Smooth muscle cell (in vitro differentiated cells): Measurements from ENCODE around the gene P2RX5. TPM values are rescaled to one million over a fixed set of nuclear protein-coding genes. Genes with fewer than 3 reads are reported as not detected.

Experiments
- DNase-seq: peaks from one replicate; lab custom pipeline; 2025; ENCODE audit not compliant: unreplicated experiment; lab: John Stamatoyannopoulos, UW
- H2AFZ ChIP-seq: fragments of 200-600 bp; sonication (generic); 2 replicates; pipeline ENCODE4 v1.6.0; 2016; ENCODE audit warnings: antibody characterized with exemption, low read depth, mild to moderate bottlenecking
- H3F3A ChIP-seq: fragments of 200-600 bp; sonication (generic); 2 replicates; pipeline ENCODE4 v1.6.0; 2017; ENCODE audit warnings: antibody characterized with exemption, low read depth
- H3K27ac ChIP-seq: fragments of 200-600 bp; sonication (generic); 2 replicates; pipeline ENCODE4 v1.5.1; 2016; ENCODE audit warnings: low read depth, mild to moderate bottlenecking
- H3K27me3 ChIP-seq: fragments of 200-600 bp; sonication (generic); 2 replicates; pipeline ENCODE4 v1.6.1; 2016; ENCODE audit warnings: low read depth, mild to moderate bottlenecking
- H3K36me3 ChIP-seq: fragments of 200-600 bp; sonication (generic); 2 replicates; pipeline ENCODE4 v1.5.1; 2016; ENCODE audit warnings: low read depth
- H3K4me1 ChIP-seq: fragments of 200-600 bp; sonication (generic); 2 replicates; pipeline ENCODE4 v1.5.1; 2016; ENCODE audit warnings: low read depth
- H3K4me2 ChIP-seq: fragments of 200-600 bp; sonication (generic); 2 replicates; pipeline ENCODE4 v1.6.0; 2016; ENCODE audit warnings: mild to moderate bottlenecking
- H3K4me3 ChIP-seq: fragments of 200-600 bp; sonication (generic); 2 replicates; pipeline ENCODE4 v1.5.1; 2016; ENCODE audit warnings: mild to moderate bottlenecking
- H3K79me2 ChIP-seq: fragments of 200-600 bp; sonication (generic); 2 replicates; pipeline ENCODE4 v1.6.0; 2016; ENCODE audit warnings: low read depth, mild to moderate bottlenecking
- H3K9ac ChIP-seq: fragments of 200-600 bp; sonication (generic); 2 replicates; pipeline ENCODE4 v1.6.0; 2016; ENCODE audit warnings: low read depth
- H3K9me3 ChIP-seq: fragments of 200-600 bp; sonication (generic); replicated peaks from 2 replicates; pipeline ENCODE4 v1.5.1; 2016; ENCODE audit warnings: low read depth
- H4K20me1 ChIP-seq: fragments of 200-600 bp; sonication (generic); 2 replicates; pipeline ENCODE4 v1.6.0; 2016; ENCODE audit warnings: low read depth
- WGBS: methylation state at CpG from one replicate; pipeline ENCODE4 v1.1.7; 2016; ENCODE audit warnings: low lambda C conversion rate; 5-methylcytosine and 5-hydroxymethylcytosine counted together
- polyA plus RNA-seq: library from polyadenylated mRNA; unstranded; fragments of >200 nt; fragmentation: Nextera tagmentation; extraction: Ambion mirVana; gene quantifications from 2 replicates; pipeline ENCODE4 v1.2.1, GENCODE V29; 2016
- total RNA-seq: library from RNA; depleted of rRNA; stranded (reverse); fragments of >200 nt; gene quantifications from 2 replicates; pipeline ENCODE4 v1.2.3, GENCODE V29; 2014
- TF ChIP-seq, protein P1 (sequence below): fragments of 200-600 bp; sonication (generic); IDR thresholded peaks from 2 replicates; pipeline ENCODE4 v1.5.1; 2017; ENCODE audit warnings: borderline replicate concordance, mild to moderate bottlenecking, antibody characterized with exemption; ENCODE audit not compliant: insufficient read depth, poor library complexity, severe bottlenecking

Gene P2RX5
- total and polyA plus RNA-seq, 2 experiments from 2014 or later: not detected

DNA sequence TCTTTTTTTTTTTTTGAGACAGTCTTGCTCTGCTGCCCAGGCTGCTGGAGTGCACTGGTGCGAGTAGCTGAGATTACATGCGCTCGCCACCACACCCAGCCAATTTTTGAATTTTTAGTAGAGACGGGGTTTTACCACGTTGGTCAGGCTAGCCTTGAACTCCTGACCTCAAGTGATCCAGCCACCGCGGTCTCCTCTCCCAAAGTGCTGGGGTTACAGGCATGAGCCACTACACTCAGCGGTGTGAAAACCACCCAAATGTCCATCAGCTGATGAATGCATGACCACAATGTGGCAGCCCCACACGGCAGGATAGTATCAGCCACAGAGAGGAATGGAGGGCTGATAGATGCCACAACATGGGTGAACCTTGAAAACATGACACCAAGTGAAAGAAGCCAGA is 2.1 kb downstream of the P2RX5 start:
- no peak overlapping the region for H3K9ac ChIP-seq
- no peaks in the 10 kb centered on the region for H3K36me3 ChIP-seq
- WGBS: 92% methylated on average over 9 of the region's 9 CpGs
- H4K20me1 ChIP-seq: no peaks in the 10 kb centered on the region
- no peaks in the 10 kb centered on the region for H3K4me1 ChIP-seq
- no peak for DNase-seq
- no peak overlapping the region for H3K4me2 ChIP-seq
- H3F3A ChIP-seq: no peaks in the 10 kb centered on the region
- no peak overlapping the region for H3K4me3 ChIP-seq
- H3K27ac ChIP-seq: no peak overlapping the region
- TF ChIP-seq, protein P1, sequence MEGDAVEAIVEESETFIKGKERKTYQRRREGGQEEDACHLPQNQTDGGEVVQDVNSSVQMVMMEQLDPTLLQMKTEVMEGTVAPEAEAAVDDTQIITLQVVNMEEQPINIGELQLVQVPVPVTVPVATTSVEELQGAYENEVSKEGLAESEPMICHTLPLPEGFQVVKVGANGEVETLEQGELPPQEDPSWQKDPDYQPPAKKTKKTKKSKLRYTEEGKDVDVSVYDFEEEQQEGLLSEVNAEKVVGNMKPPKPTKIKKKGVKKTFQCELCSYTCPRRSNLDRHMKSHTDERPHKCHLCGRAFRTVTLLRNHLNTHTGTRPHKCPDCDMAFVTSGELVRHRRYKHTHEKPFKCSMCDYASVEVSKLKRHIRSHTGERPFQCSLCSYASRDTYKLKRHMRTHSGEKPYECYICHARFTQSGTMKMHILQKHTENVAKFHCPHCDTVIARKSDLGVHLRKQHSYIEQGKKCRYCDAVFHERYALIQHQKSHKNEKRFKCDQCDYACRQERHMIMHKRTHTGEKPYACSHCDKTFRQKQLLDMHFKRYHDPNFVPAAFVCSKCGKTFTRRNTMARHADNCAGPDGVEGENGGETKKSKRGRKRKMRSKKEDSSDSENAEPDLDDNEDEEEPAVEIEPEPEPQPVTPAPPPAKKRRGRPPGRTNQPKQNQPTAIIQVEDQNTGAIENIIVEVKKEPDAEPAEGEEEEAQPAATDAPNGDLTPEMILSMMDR: no peak
- H2AFZ ChIP-seq: no peak overlapping the region
- H3K9me3 ChIP-seq: no peaks in the 10 kb centered on the region
- peaks cover 58% of the 10 kb centered on the region for H3K27me3 ChIP-seq
- H3K79me2 ChIP-seq: no peaks in the 10 kb centered on the region

GRCh38 chr17:3693141-3693540 is 2.8 kb downstream of the P2RX5 start:
- Histone ChIP-seq H4K20me1 (no peaks in the 10 kb centered on the region), H3K36me3 (no peaks in the 10 kb centered on the region), H3K4me2 (no peak overlapping the region), H3K4me1 (no peaks in the 10 kb centered on the region), H3K9me3 (no peaks in the 10 kb centered on the region), H3F3A (no peaks in the 10 kb centered on the region), H3K4me3 (no peak overlapping the region), H3K9ac (no peak overlapping the region), H3K79me2 (no peaks in the 10 kb centered on the region), H3K27me3 (peaks cover 54% of the 10 kb centered on the region), H2AFZ (no peak overlapping the region), H3K27ac (no peak overlapping the region)
- DNase-seq: no peak
- 85% methylated on average over 4 of the region's 4 CpGs for WGBS
- TF ChIP-seq, protein P1: no peak

DNA sequence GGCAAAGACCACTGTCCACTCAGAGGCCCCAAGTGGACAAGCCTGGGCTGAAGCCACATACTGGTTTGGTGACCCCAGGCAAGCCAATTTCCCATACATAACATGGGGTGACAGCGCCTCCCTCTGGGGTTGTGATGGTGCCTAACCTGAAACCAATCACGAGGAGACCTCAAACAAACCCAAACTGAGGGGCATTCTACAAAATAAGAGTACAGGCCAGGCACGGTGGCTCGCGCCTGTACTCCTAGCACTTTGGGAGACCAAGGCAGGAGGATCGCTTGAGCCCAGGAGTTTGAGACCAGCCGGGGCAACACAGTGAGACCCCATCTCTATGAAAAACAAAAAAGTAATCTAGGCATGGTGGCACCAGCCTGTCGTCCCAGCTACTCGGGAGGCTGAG is 3.6 kb downstream of the P2RX5 start:
- Histone ChIP-seq H3K27me3 (peaks cover 46% of the 10 kb centered on the region), H3K9ac (no peak overlapping the region), H3K36me3 (no peaks in the 10 kb centered on the region), H3K4me2 (no peak overlapping the region), H3K4me3 (no peak overlapping the region), H4K20me1 (no peaks in the 10 kb centered on the region), H3K27ac (no peak overlapping the region), H3F3A (no peaks in the 10 kb centered on the region), H2AFZ (no peak overlapping the region), H3K79me2 (no peaks in the 10 kb centered on the region), H3K9me3 (no peaks in the 10 kb centered on the region), H3K4me1 (no peaks in the 10 kb centered on the region)
- no peak for DNase-seq
- TF ChIP-seq, protein P1: no peak
- WGBS: 84% methylated on average over 9 of the region's 9 CpGs

- no peaks in the 10 kb centered on the region for H3K4me1 ChIP-seq
- WGBS: 89% methylated on average over 16 of the region's 16 CpGs
- TF ChIP-seq, protein P1: no peak
Observed at GRCh38 chr17:3691617-3692067, 4.3 kb downstream of the P2RX5 start.

More at GRCh38 chr17:3691617-3692067, 4.3 kb downstream of the P2RX5 start:
- Histone ChIP-seq H3K4me2 (no peak overlapping the region), H3F3A (no peaks in the 10 kb centered on the region), H3K79me2 (no peaks in the 10 kb centered on the region), H3K9me3 (no peaks in the 10 kb centered on the region), H3K27me3 (peaks cover 39% of the 10 kb centered on the region), H3K9ac (no peak overlapping the region), H4K20me1 (no peaks in the 10 kb centered on the region), H3K4me3 (no peak overlapping the region), H2AFZ (no peak overlapping the region), H3K27ac (no peak overlapping the region), H3K36me3 (no peaks in the 10 kb centered on the region)
- no peak for DNase-seq
